Measurements from ENCODE around the gene SVIL. TPM values are rescaled to one million over a fixed set of nuclear protein-coding genes. Genes with fewer than 3 reads are reported as not detected.

The SVIL gene
- total and polyA plus RNA-seq, 2 experiments from 2014 or later = 5.9 to 7.3 TPM

DNA sequence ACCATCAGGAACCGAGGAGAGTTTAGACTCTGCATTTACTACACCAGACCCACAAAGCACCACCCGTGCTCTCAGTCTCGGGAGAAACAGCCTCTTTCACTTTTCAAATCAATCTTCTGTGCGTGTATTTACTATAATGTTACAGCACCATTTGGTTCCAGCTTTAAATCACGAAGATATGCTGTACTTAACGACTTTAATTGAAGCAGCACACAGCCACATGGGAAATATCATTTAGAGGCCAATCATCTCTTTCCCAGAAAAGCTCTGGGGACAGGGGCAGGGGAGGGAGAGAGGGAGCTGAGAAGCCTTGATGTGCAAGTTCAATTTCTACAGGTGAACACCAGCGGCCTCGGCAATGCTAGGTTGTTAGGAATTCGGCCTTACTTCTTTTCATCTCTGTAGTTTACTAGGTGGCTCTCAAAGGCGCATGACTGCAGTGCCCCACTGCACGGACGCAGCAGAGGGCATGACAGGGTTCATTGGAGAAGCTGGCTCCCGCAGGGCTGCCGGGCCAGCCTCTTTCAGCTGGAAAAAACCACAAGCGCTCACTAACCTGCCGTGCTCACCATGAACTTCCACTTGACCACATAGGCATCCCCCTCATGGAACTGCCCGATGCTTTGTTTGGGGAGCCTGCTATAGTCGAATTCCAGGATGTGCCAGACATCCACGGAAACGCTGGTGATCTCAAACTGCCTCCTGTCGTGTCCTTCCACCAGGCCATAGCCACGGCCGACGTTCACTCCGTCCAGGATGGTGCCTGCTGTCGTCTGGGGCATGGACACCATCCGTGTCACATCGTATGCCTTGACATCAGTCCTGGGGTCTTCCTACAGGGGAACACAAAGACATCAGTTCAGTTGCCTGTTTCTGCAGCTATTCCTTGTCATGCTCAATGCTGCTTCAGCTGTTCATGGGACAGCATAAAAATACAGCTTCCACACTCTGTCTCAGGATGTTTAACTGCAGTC is 154.5 kb downstream of the SVIL start:
- H3K4me3 ChIP-seq = no peak overlapping the region
- H3K27me3 ChIP-seq (replicated peaks; ENCODE audit: insufficient read depth) = no peaks in the 10 kb centered on the region
- peaks cover 10% of the 10 kb centered on the region for H3K4me1 ChIP-seq (ENCODE audit: insufficient read depth)
- H3F3A ChIP-seq (ENCODE audit: insufficient read depth) = no peaks in the 10 kb centered on the region
- no peaks in the 10 kb centered on the region for H3K9me3 ChIP-seq (ENCODE audit: low read depth)
- no peak for DNase-seq
- H3K36me3 ChIP-seq (ENCODE audit: low read depth) = no peaks in the 10 kb centered on the region
- no peaks in the 10 kb centered on the region for H3K9me2 ChIP-seq (ENCODE audit: insufficient read depth)
- WGBS, 2 experiments (ENCODE audit: low coverage in 1 of 2, low lambda C conversion rate in 2 of 2, missing lambda C conversion rate in 2 of 2) = 79 to 83% methylated on average over 28 of the region's 28 CpGs
- H2AFZ ChIP-seq = no peak overlapping the region
- H4K20me1 ChIP-seq (ENCODE audit: insufficient read depth) = no peaks in the 10 kb centered on the region
- H3K9ac ChIP-seq = no peak overlapping the region
- in situ Hi-C loops (cut with MboI) = no loop called here
- H3K4me2 ChIP-seq (ENCODE audit: unreplicated experiment) = no peak overlapping the region
- H3K79me2 ChIP-seq (ENCODE audit: insufficient read depth) = no peaks in the 10 kb centered on the region
- TF ChIP-seq EZH2phosphoT487 (IDR thresholded peaks at IDR 0.05; ENCODE audit: insufficient read depth, low read depth) = no peak
- no peak for TF ChIP-seq EZH2 (IDR thresholded peaks at IDR 0.05; ENCODE audit: insufficient read depth, poor library complexity, severe bottlenecking)
- no peak overlapping the region for H3K27ac ChIP-seq

GRCh38 chr10:29479081-29479925 is 155.5 kb downstream of the SVIL start:
- Histone ChIP-seq H3K79me2 (ENCODE audit: insufficient read depth) (no peaks in the 10 kb centered on the region), H3K9me2 (ENCODE audit: insufficient read depth) (no peaks in the 10 kb centered on the region), H2AFZ (no peak overlapping the region), H3K9me3 (ENCODE audit: low read depth) (no peaks in the 10 kb centered on the region), H3K27ac (no peak overlapping the region), H3K4me1 (ENCODE audit: insufficient read depth) (peaks cover 10% of the 10 kb centered on the region), H4K20me1 (ENCODE audit: insufficient read depth) (no peaks in the 10 kb centered on the region), H3K4me3 (no peak overlapping the region), H3K9ac (no peak overlapping the region), H3K36me3 (ENCODE audit: low read depth) (no peaks in the 10 kb centered on the region), H3K4me2 (ENCODE audit: unreplicated experiment) (no peak overlapping the region), H3F3A (ENCODE audit: insufficient read depth) (no peaks in the 10 kb centered on the region), H3K27me3 (replicated peaks; ENCODE audit: insufficient read depth) (no peaks in the 10 kb centered on the region)
- no peak for TF ChIP-seq EZH2 (IDR thresholded peaks at IDR 0.05; ENCODE audit: insufficient read depth, poor library complexity, severe bottlenecking)
- TF ChIP-seq EZH2phosphoT487 (IDR thresholded peaks at IDR 0.05; ENCODE audit: insufficient read depth, low read depth) = no peak
- in situ Hi-C loops (cut with MboI) = no loop called here
- DNase-seq = no peak
- WGBS, 2 experiments (ENCODE audit: low coverage in 1 of 2, low lambda C conversion rate in 2 of 2, missing lambda C conversion rate in 2 of 2) = 79 to 82% methylated on average over 12 of the region's 12 CpGs

DNA sequence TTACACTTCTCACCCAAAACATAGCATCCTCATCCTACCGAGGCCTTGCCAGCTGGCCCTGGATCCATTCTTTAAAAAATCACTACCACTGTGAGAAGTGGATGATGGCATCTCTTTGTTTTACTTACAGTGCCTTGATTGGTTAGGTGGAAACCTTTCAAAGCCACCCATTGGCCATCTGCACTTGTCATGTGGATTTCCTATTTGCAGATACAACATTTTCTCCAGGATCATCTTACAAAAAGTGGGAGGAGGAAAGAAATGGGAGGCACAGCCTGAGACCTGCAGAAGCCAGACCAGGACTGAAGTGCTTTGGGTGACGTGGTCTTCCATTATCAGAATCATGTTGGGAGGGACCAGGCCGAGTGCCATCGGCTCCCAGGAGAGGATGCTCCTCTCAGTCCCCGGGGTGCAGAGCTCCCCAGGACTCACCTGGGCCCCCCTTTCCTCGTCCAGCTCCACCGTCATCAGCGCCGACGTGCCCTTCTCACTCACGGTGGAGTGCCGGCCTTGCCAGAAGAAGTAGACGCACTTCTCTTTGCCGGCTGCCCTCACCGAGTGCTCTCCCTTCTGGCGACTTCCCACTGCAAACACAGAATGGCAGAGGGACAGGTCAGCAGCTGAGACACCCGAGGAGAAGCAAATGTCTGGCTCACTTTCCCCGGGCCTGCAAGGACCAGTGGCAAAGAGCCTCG is 161.2 kb downstream of the SVIL start:
- Histone ChIP-seq H3K9me3 (ENCODE audit: low read depth) (no peaks in the 10 kb centered on the region), H3K79me2 (ENCODE audit: insufficient read depth) (no peaks in the 10 kb centered on the region), H3K36me3 (ENCODE audit: low read depth) (no peaks in the 10 kb centered on the region), H3K4me1 (ENCODE audit: insufficient read depth) (peaks cover 16% of the 10 kb centered on the region), H3K27me3 (replicated peaks; ENCODE audit: insufficient read depth) (no peaks in the 10 kb centered on the region), H3K4me2 (ENCODE audit: unreplicated experiment) (no peak overlapping the region), H3K4me3 (no peak overlapping the region), H2AFZ (no peak overlapping the region), H4K20me1 (ENCODE audit: insufficient read depth) (no peaks in the 10 kb centered on the region; the same call in 1 of the 2 replicates), H3F3A (ENCODE audit: insufficient read depth) (peaks cover 21% of the 10 kb centered on the region), H3K9me2 (ENCODE audit: insufficient read depth) (no peaks in the 10 kb centered on the region), H3K27ac (no peak overlapping the region), H3K9ac (no peak overlapping the region)
- 87 to 88% methylated on average over 18 to 19 of the region's 19 CpGs for WGBS, 2 experiments (ENCODE audit: low coverage in 1 of 2, low lambda C conversion rate in 2 of 2, missing lambda C conversion rate in 2 of 2)
- TF ChIP-seq EZH2phosphoT487 (IDR thresholded peaks at IDR 0.05; ENCODE audit: insufficient read depth, low read depth) (no peak), EZH2 (IDR thresholded peaks at IDR 0.05; ENCODE audit: insufficient read depth, poor library complexity, severe bottlenecking) (no peak)
- in situ Hi-C loops (cut with MboI) = no loop called here
- no peak for DNase-seq

- H3K27ac ChIP-seq = no peak overlapping the region
- peaks cover 16% of the 10 kb centered on the region for H3K4me1 ChIP-seq (ENCODE audit: insufficient read depth)
- TF ChIP-seq EZH2phosphoT487 (IDR thresholded peaks at IDR 0.05; ENCODE audit: insufficient read depth, low read depth) (no peak), EZH2 (IDR thresholded peaks at IDR 0.05; ENCODE audit: insufficient read depth, poor library complexity, severe bottlenecking) (no peak)
- in situ Hi-C loops (cut with MboI) = no loop called here
- 69 to 74% methylated on average over 6 of the region's 6 CpGs for WGBS, 2 experiments (ENCODE audit: low coverage in 1 of 2, low lambda C conversion rate in 2 of 2, missing lambda C conversion rate in 2 of 2)
- no peaks in the 10 kb centered on the region for H3K9me3 ChIP-seq (ENCODE audit: low read depth)
- H2AFZ ChIP-seq = no peak overlapping the region
- peaks cover 21% of the 10 kb centered on the region for H3F3A ChIP-seq (ENCODE audit: insufficient read depth)
- no peaks in the 10 kb centered on the region; the same call in 1 of the 2 replicates for H4K20me1 ChIP-seq (ENCODE audit: insufficient read depth)
- H3K9ac ChIP-seq = no peak overlapping the region
- no peak overlapping the region for H3K4me3 ChIP-seq
- H3K79me2 ChIP-seq (ENCODE audit: insufficient read depth) = no peaks in the 10 kb centered on the region
- 0 out of 2 replicates have a peak, but pooled peaks cover 3% of the 10 kb centered on the region for H3K36me3 ChIP-seq (ENCODE audit: low read depth)
- no peaks in the 10 kb centered on the region for H3K27me3 ChIP-seq (replicated peaks; ENCODE audit: insufficient read depth)
- H3K4me2 ChIP-seq (ENCODE audit: unreplicated experiment) = no peak overlapping the region
- DNase-seq = no peak
- H3K9me2 ChIP-seq (ENCODE audit: insufficient read depth) = no peaks in the 10 kb centered on the region
Measured at GRCh38 chr10:29473087-29473356, 161.7 kb downstream of the SVIL start.

Measured in GM23248 (cell line).